Lung (tissue), 12 donors: Measurements from ENCODE around the gene AKAP13. TPM values are rescaled to one million over a fixed set of nuclear protein-coding genes. Genes with fewer than 3 reads are reported as not detected.

Experiments used
- ATAC-seq: fragments of 200-7000 bp; cut with Tn5 transposase; one replicate; pipeline ENCODE4 v1.9.1; 2020; ENCODE audit warnings: moderate number of reproducible peaks; ENCODE audit not compliant: insufficient read depth, low FRiP score
- DNase-seq, 3 donors: peaks; one replicate each; pipeline ENCODE4 v3.0.0-alpha.2; 2013 to 2017
- H3K27ac ChIP-seq, 2 donors: one replicate each; pipeline ENCODE4 v1.5.1; 2013; ENCODE audit warnings: mild to moderate bottlenecking in 2 of 2, moderate library complexity in 2 of 2, control low read depth in 1 of 2, inconsistent platforms in 1 of 2, low read depth in 1 of 2, low read length in 1 of 2
- H3K27me3 ChIP-seq, 3 donors: one replicate each; pipeline ENCODE4 v1.5.1; 2013; ENCODE audit warnings: low read length in 2 of 3; ENCODE audit not compliant: control insufficient read depth in 3 of 3, insufficient read depth in 3 of 3
- H3K36me3 ChIP-seq, 4 donors: one replicate each; pipeline ENCODE4 v1.5.1; 2013; ENCODE audit warnings: low read length in 4 of 4, mild to moderate bottlenecking in 1 of 4, moderate library complexity in 1 of 4; ENCODE audit not compliant: control insufficient read depth in 4 of 4, insufficient read depth in 4 of 4
- H3K4me1 ChIP-seq, 5 donors: one replicate each; pipeline ENCODE4 v1.5.1; 2013; ENCODE audit warnings: low read length in 5 of 5, mild to moderate bottlenecking in 2 of 5, moderate library complexity in 1 of 5; ENCODE audit not compliant: control insufficient read depth in 5 of 5, insufficient read depth in 5 of 5
- H3K4me3 ChIP-seq: one replicate; pipeline ENCODE4 v1.5.1; 2013; ENCODE audit warnings: mild to moderate bottlenecking, control low read depth, moderate library complexity
- H3K9ac ChIP-seq, 2 donors: one replicate each; pipeline ENCODE4 v1.5.1; 2013; ENCODE audit warnings: low read length in 2 of 2, control low read depth in 1 of 2; ENCODE audit not compliant: insufficient read depth in 1 of 2
- H3K9me3 ChIP-seq, 4 donors: one replicate each; pipeline ENCODE4 v1.5.1; 2013; ENCODE audit warnings: low read length in 3 of 4, mild to moderate bottlenecking in 1 of 4, moderate library complexity in 1 of 4; ENCODE audit not compliant: control insufficient read depth in 4 of 4, insufficient read depth in 3 of 4
- CTCF ChIP-seq: IDR thresholded peaks from 2 replicates; pipeline ENCODE4 v1.5.1; 2012; ENCODE audit warnings: mild to moderate bottlenecking; ENCODE audit errors: control extremely low read depth, extremely low read depth
- WGBS, 2 donors: extraction: QIAGEN DNeasy Blood & Tissue Kit; methylation state at CpG; one replicate each; pipeline ENCODE4 v1.1.7; 2013; 5-methylcytosine and 5-hydroxymethylcytosine counted together
- polyA plus RNA-seq, 2 donors: library from polyadenylated mRNA; stranded (reverse); fragments of 200-250 nt; gene quantifications; one replicate each; pipeline ENCODE4 v1.2.1, GENCODE V29; 2013
- total RNA-seq, 2 donors: library from RNA; depleted of rRNA in 1 of 2; stranded (reverse); fragments of >200 nt in 1 of 2; gene quantifications; one replicate each; pipeline ENCODE4 v1.2.1, GENCODE V29; 2014 to 2021
- donor health status: control.
- donor health status: control.
- donor health status: Bipolar disorder and iron deficiency.
- donor health status: healthy.
- donor health status: DM: yes; HTN: yes; CAD: no.

The AKAP13 gene
- total and polyA plus RNA-seq, 4 donors = 102 to 1,115 (median 259) TPM

GRCh38 chr15:85593809-85594445, 213.5 kb downstream of the AKAP13 start:
- Histone ChIP-seq H3K4me3 (no peak overlapping the region), H3K27ac (no peak overlapping the region), H3K36me3 (peaks cover 0 to 5% (median 1%) of the 10 kb centered on the region in 4 donors), H3K27me3 (no peaks in the 10 kb centered on the region), H3K9ac (no peak overlapping the region), H3K4me1 (peaks cover 0 to 32% (median 4%) of the 10 kb centered on the region in 5 donors), H3K9me3 (no peaks in the 10 kb centered on the region)
- DNase-seq (no peak), ATAC-seq (no peak)
- 92 to 98% methylated on average over 1 of the region's 1 CpG for WGBS, 2 donors
- TF ChIP-seq CTCF = no peak

GRCh38 chr15:85595804-85596536, 215.6 kb downstream of the AKAP13 start:
- Histone ChIP-seq H3K4me3 (no peak overlapping the region), H3K27ac (no peak overlapping the region), H3K9me3 (no peaks in the 10 kb centered on the region), H3K4me1 (peaks cover 0 to 29% (median 0%) of the 10 kb centered on the region in 5 donors), H3K27me3 (no peaks in the 10 kb centered on the region), H3K36me3 (peaks cover 0 to 8% (median 1%) of the 10 kb centered on the region in 4 donors), H3K9ac (no peak overlapping the region)
- no peak for ATAC-seq
- TF ChIP-seq CTCF = no peak
- 96 to 98% methylated on average over 4 of the region's 4 CpGs for WGBS, 2 donors
- no peak for DNase-seq

- Histone ChIP-seq H3K9me3 (no peaks in the 10 kb centered on the region), H3K36me3 (peaks cover 0 to 8% (median 1%) of the 10 kb centered on the region in 4 donors), H3K4me1 (peaks cover 0 to 23% (median 0%) of the 10 kb centered on the region in 5 donors), H3K27ac (no peak overlapping the region), H3K4me3 (no peak overlapping the region), H3K27me3 (no peaks in the 10 kb centered on the region), H3K9ac (no peak overlapping the region)
- WGBS, 2 donors = 46 to 67% methylated on average over 2 of the region's 2 CpGs
- TF ChIP-seq CTCF = no peak
- ATAC-seq (no peak), DNase-seq (no peak)
These were observed 216.9 kb downstream of the AKAP13 start for GRCh38 chr15:85597155-85597815.
